Ishikawa (cell line): ENCODE results near the gene VPS25.

Experiments used
- EP300 ChIP-seq: IDR thresholded peaks from 2 replicates; pipeline ENCODE4 v1.6.1; 2012; ENCODE audit warnings: borderline replicate concordance
- FOXM1 ChIP-seq: IDR thresholded peaks from 2 replicates; pipeline ENCODE4 v1.6.1; 2012; ENCODE audit warnings: low read depth, borderline replicate concordance
- TAF1 ChIP-seq: IDR thresholded peaks from 2 replicates; pipeline ENCODE4 v1.6.1; 2012; ENCODE audit warnings: low read depth, mild to moderate bottlenecking
- TEAD4 ChIP-seq: IDR thresholded peaks from 2 replicates; pipeline ENCODE4 v1.6.1; 2012
- ZBTB7A ChIP-seq: IDR thresholded peaks from 2 replicates; pipeline ENCODE4 v1.6.1; 2012; ENCODE audit warnings: low read depth
- TF ChIP-seq, protein P1 (sequence below): IDR thresholded peaks from 2 replicates; pipeline ENCODE4 v1.6.1; 2012; ENCODE audit warnings: low read depth, mild to moderate bottlenecking

DNA sequence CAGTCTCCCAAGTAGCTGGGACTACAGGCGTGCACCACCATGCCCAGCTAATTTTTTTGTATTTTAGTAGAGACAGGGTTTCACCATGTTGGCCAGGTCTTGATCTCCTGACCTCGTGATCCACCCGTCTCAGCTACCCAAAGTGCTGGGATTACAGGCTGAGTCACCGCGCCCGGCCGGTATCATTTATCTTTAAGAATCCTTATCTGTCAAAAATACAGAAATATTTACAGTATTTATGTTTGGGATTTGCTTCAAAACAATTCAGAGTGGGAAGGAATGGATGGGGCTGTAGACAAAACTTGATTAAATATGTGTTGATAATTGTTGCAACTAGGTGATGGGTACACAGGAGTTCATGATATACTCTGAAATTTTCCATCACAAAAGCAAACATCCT lies 47.9 kb downstream of the VPS25 start:
- no peak for TF ChIP-seq TAF1
- TF ChIP-seq, protein P1, sequence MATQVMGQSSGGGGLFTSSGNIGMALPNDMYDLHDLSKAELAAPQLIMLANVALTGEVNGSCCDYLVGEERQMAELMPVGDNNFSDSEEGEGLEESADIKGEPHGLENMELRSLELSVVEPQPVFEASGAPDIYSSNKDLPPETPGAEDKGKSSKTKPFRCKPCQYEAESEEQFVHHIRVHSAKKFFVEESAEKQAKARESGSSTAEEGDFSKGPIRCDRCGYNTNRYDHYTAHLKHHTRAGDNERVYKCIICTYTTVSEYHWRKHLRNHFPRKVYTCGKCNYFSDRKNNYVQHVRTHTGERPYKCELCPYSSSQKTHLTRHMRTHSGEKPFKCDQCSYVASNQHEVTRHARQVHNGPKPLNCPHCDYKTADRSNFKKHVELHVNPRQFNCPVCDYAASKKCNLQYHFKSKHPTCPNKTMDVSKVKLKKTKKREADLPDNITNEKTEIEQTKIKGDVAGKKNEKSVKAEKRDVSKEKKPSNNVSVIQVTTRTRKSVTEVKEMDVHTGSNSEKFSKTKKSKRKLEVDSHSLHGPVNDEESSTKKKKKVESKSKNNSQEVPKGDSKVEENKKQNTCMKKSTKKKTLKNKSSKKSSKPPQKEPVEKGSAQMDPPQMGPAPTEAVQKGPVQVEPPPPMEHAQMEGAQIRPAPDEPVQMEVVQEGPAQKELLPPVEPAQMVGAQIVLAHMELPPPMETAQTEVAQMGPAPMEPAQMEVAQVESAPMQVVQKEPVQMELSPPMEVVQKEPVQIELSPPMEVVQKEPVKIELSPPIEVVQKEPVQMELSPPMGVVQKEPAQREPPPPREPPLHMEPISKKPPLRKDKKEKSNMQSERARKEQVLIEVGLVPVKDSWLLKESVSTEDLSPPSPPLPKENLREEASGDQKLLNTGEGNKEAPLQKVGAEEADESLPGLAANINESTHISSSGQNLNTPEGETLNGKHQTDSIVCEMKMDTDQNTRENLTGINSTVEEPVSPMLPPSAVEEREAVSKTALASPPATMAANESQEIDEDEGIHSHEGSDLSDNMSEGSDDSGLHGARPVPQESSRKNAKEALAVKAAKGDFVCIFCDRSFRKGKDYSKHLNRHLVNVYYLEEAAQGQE = no peak
- no peak for TF ChIP-seq ZBTB7A
- no peak for TF ChIP-seq TEAD4
- TF ChIP-seq FOXM1 = no peak
- TF ChIP-seq EP300 = no peak
